ENCODE data around the gene TOPAZ1.

TOPAZ1 gene

DNA sequence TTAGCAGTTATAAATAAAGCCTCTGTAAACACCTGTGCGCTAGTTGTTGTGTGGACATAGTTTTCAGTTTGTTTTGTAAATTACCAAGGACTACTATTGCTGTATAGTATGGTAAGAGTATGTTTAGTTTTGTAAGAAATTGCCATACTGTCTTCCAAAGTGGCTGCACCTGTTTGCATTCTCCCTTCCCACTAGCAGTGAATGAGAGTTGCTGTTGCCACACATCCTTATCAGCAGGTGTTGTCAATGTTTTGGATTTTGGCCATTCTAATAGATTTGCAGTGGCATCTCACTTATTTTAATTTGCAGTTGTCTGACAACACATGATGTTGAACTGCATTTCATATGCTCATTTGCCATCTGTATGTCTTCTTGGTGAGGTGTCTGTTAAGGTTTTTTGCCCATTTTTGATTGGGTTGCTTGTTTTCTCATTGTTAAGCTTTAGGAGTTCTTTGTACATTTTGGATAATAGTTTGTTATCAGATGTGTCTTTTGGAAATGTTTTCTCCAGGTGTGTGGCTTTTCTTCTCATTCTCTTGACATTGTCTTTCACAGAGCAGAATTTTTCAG, 111.8 kb downstream of the TOPAZ1 start:
- H4K20me1 ChIP-seq (ENCODE audit: insufficient read depth, low read length), result no peaks in the 10 kb centered on the region
- H3K9me3 ChIP-seq (ENCODE audit: insufficient read depth, low read length), result no peaks in the 10 kb centered on the region
- no peaks in the 10 kb centered on the region for H3K27me3 ChIP-seq (ENCODE audit: low read depth, low read length)
- H3K27ac ChIP-seq (ENCODE audit: low read length), result no peak overlapping the region
- H3K36me3 ChIP-seq (replicated peaks; ENCODE audit: low read depth, low read length), result no peaks in the 10 kb centered on the region
- TF ChIP-seq EZH2phosphoT487 (IDR thresholded peaks at IDR 0.05; ENCODE audit: low read depth), result no peak
- TF ChIP-seq, protein P1, sequence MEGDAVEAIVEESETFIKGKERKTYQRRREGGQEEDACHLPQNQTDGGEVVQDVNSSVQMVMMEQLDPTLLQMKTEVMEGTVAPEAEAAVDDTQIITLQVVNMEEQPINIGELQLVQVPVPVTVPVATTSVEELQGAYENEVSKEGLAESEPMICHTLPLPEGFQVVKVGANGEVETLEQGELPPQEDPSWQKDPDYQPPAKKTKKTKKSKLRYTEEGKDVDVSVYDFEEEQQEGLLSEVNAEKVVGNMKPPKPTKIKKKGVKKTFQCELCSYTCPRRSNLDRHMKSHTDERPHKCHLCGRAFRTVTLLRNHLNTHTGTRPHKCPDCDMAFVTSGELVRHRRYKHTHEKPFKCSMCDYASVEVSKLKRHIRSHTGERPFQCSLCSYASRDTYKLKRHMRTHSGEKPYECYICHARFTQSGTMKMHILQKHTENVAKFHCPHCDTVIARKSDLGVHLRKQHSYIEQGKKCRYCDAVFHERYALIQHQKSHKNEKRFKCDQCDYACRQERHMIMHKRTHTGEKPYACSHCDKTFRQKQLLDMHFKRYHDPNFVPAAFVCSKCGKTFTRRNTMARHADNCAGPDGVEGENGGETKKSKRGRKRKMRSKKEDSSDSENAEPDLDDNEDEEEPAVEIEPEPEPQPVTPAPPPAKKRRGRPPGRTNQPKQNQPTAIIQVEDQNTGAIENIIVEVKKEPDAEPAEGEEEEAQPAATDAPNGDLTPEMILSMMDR (IDR thresholded peaks at IDR 0.05; ENCODE audit: low read depth, low read length), result no peak
- H3K9ac ChIP-seq (ENCODE audit: low read length), result no peak overlapping the region
- no peaks in the 10 kb centered on the region for H3K79me2 ChIP-seq (ENCODE audit: low read length)
- no peak overlapping the region for H2AFZ ChIP-seq (ENCODE audit: low read depth, low read length)
- H3K4me1 ChIP-seq (ENCODE audit: low read length), result 0 out of 2 replicates have a peak, but pooled peaks cover 5% of the 10 kb centered on the region
- H3K4me3 ChIP-seq (ENCODE audit: low read length), result no peak overlapping the region
- no peak overlapping the region for H3K4me2 ChIP-seq (ENCODE audit: low read length)

DNA sequence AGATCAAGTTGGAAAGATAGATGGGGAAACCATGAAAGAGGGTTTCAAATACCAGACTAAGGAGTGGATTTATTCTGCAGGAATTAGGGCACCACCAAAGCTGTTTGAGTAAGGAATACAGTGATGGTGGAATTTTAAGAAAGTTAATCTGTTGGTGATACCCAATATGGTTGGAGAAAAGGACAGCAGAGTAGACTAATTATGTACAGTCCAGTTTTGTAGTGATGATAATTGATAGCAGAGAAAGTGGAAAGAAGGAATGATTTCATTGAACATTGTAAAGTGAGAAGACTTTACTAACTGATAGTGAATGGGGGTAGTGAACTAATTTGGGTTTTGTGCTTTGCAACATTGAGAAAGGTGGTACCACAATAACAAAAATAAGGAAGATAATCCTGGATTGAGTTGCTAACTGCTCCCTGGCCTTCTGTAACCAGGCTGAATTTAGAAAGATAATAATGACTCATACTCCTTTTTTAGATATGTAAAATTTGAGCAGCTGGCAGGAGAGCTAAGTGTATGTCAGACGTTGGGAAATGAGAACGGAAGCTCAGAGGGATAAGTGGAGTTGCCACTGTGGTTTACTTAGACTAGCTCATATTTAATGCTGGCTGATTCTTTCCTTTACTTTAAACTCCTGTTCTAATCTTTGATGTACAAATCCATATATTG, 113.8 kb downstream of the TOPAZ1 start:
- Histone ChIP-seq H4K20me1 (ENCODE audit: insufficient read depth, low read length) (no peaks in the 10 kb centered on the region), H3K27ac (ENCODE audit: low read length) (no peak overlapping the region), H3K27me3 (ENCODE audit: low read depth, low read length) (no peaks in the 10 kb centered on the region), H3K36me3 (replicated peaks; ENCODE audit: low read depth, low read length) (no peaks in the 10 kb centered on the region), H3K4me3 (ENCODE audit: low read length) (no peak overlapping the region), H3K4me2 (ENCODE audit: low read length) (no peak overlapping the region), H2AFZ (ENCODE audit: low read depth, low read length) (no peak overlapping the region), H3K4me1 (ENCODE audit: low read length) (0 out of 2 replicates have a peak, but pooled peaks cover 5% of the 10 kb centered on the region), H3K9ac (ENCODE audit: low read length) (no peak overlapping the region), H3K79me2 (ENCODE audit: low read length) (no peaks in the 10 kb centered on the region), H3K9me3 (ENCODE audit: insufficient read depth, low read length) (no peaks in the 10 kb centered on the region)
- TF ChIP-seq EZH2phosphoT487 (IDR thresholded peaks at IDR 0.05; ENCODE audit: low read depth), result no peak
- TF ChIP-seq, protein P1 (IDR thresholded peaks at IDR 0.05; ENCODE audit: low read depth, low read length), result no peak

DNA sequence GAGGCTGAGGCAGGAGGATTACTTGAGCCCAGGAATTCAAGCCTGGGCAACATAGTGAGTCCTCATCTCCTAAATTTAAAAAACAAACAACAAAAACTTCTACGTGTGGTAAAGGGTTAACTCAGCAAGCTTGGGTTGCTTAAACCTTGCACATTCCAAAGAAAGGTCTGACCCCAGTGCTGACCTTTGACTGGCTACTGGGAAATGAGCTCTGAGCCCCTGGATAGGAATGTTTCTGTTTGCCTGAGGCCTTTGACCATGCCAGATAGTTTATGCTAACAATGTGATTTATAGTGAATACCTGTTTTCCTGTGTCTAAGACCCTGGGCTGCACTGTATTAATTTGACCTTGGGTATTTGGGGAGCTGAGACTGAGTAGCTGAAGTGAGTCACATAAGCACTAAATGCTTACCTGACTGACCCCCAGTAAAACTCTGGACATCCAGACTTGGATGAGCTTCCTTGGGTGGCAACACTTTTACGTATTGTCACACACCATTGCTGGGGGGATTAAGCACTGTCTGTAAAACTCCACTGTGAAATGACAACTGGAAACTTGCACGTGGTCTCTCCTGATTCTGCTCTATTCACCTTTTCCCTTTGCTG, 117.6 kb downstream of the TOPAZ1 start:
- no peak overlapping the region for H3K27ac ChIP-seq (ENCODE audit: low read length)
- no peaks in the 10 kb centered on the region for H4K20me1 ChIP-seq (ENCODE audit: insufficient read depth, low read length)
- H3K9ac ChIP-seq (ENCODE audit: low read length), result no peak overlapping the region
- no peaks in the 10 kb centered on the region for H3K9me3 ChIP-seq (ENCODE audit: insufficient read depth, low read length)
- no peaks in the 10 kb centered on the region for H3K79me2 ChIP-seq (ENCODE audit: low read length)
- H3K27me3 ChIP-seq (ENCODE audit: low read depth, low read length), result no peaks in the 10 kb centered on the region
- no peaks in the 10 kb centered on the region for H3K36me3 ChIP-seq (replicated peaks; ENCODE audit: low read depth, low read length)
- no peak overlapping the region for H3K4me3 ChIP-seq (ENCODE audit: low read length)
- H3K4me1 ChIP-seq (ENCODE audit: low read length), result peaks cover 26% of the 10 kb centered on the region
- H3K4me2 ChIP-seq (ENCODE audit: low read length), result no peak overlapping the region
- no peak for TF ChIP-seq EZH2phosphoT487 (IDR thresholded peaks at IDR 0.05; ENCODE audit: low read depth)
- TF ChIP-seq, protein P1 (IDR thresholded peaks at IDR 0.05; ENCODE audit: low read depth, low read length), result no peak
- no peak overlapping the region for H2AFZ ChIP-seq (ENCODE audit: low read depth, low read length)

DNA sequence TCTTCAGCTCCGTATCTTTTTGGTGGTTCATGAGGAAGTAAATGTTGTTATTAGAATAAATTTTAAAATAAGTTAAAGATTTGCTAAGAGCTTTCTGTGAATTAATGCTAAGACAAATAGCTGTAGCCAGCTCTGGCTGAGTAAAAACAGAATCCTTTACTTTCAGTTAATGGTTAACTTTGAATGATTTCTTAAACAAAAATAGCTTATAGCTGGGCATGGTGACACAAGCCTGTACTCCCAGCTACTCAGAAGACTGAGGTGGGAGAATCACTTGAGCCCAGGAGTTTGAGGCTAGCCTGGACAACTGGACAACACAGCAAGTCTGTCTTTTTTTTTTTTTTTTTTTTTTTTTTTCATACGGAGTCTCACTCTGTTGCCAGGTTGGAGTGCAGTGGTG, 121.9 kb downstream of the TOPAZ1 start:
- Histone ChIP-seq H3K27me3 (ENCODE audit: low read depth, low read length) (no peaks in the 10 kb centered on the region), H3K27ac (ENCODE audit: low read length) (no peak overlapping the region), H3K79me2 (ENCODE audit: low read length) (no peaks in the 10 kb centered on the region), H2AFZ (ENCODE audit: low read depth, low read length) (no peak overlapping the region), H3K9me3 (ENCODE audit: insufficient read depth, low read length) (no peaks in the 10 kb centered on the region), H4K20me1 (ENCODE audit: insufficient read depth, low read length) (no peaks in the 10 kb centered on the region), H3K4me2 (ENCODE audit: low read length) (peak overlapping the region; percentile 46), H3K9ac (ENCODE audit: low read length) (no peak overlapping the region; the same call in 1 of the 2 replicates), H3K36me3 (replicated peaks; ENCODE audit: low read depth, low read length) (no peaks in the 10 kb centered on the region), H3K4me1 (ENCODE audit: low read length) (peaks cover 22% of the 10 kb centered on the region), H3K4me3 (ENCODE audit: low read length) (no peak overlapping the region; the same call in 1 of the 2 replicates)
- TF ChIP-seq, protein P1 (IDR thresholded peaks at IDR 0.05; ENCODE audit: low read depth, low read length), result no peak
- no peak for TF ChIP-seq EZH2phosphoT487 (IDR thresholded peaks at IDR 0.05; ENCODE audit: low read depth)

Measured in OCI-LY3 (cell line).